Cardiac muscle cell (in vitro differentiated cells and primary cell): Measurements from ENCODE around the gene FHIT. TPM values are rescaled to one million over a fixed set of nuclear protein-coding genes. Genes with fewer than 3 reads are reported as not detected.

ENCODE experiments used
- DNase-seq, 2 donors: peaks; one replicate each; pipeline versions ENCODE4 v3.0.0 to v3.0.0-alpha.2; 2010 to 2017; ENCODE audit warnings: low read depth in 1 of 2, low spot score in 1 of 2
- H3K27ac ChIP-seq: fragments of 200-600 bp; sonication (generic); 2 replicates; pipeline ENCODE4 v1.5.1; 2016
- H3K27me3 ChIP-seq: fragments of 200-600 bp; sonication (generic); 2 replicates; pipeline ENCODE4 v1.6.0; 2016; ENCODE audit warnings: control low read depth
- H3K36me3 ChIP-seq: fragments of 200-600 bp; sonication (generic); 2 replicates; pipeline ENCODE4 v1.5.1; 2016; ENCODE audit warnings: control low read depth
- H3K4me1 ChIP-seq: fragments of 200-600 bp; sonication (generic); 2 replicates; pipeline ENCODE4 v1.8.1; 2017; ENCODE audit warnings: low read depth, mild to moderate bottlenecking, mixed run types
- H3K4me3 ChIP-seq: fragments of 200-600 bp; sonication (generic); 2 replicates; pipeline ENCODE4 v1.5.1; 2016; ENCODE audit warnings: mild to moderate bottlenecking
- H3K9me3 ChIP-seq: fragments of 200-600 bp; sonication (generic); 2 replicates; pipeline ENCODE4 v1.5.1; 2017; ENCODE audit warnings: low read depth, mild to moderate bottlenecking, control low read depth
- polyA plus RNA-seq: library from polyadenylated mRNA; unstranded; fragments of >200 nt; fragmentation: Nextera tagmentation; extraction: Ambion mirVana; gene quantifications from 2 replicates; pipeline ENCODE4 v1.2.1, GENCODE V29; 2016
- total RNA-seq: library from RNA; depleted of rRNA; stranded (reverse); fragments of >200 nt; gene quantifications from 2 replicates; pipeline ENCODE4 v1.2.3, GENCODE V29; 2016
- TF ChIP-seq, protein P1 (sequence below): IDR thresholded peaks from 2 replicates; pipeline ENCODE4 v1.5.1; 2012; ENCODE audit warnings: low read depth, mild to moderate bottlenecking, low read length

FHIT gene
- total and polyA plus RNA-seq, 2 experiments from 2014 or later, result 6.9 to 12.5 TPM

DNA sequence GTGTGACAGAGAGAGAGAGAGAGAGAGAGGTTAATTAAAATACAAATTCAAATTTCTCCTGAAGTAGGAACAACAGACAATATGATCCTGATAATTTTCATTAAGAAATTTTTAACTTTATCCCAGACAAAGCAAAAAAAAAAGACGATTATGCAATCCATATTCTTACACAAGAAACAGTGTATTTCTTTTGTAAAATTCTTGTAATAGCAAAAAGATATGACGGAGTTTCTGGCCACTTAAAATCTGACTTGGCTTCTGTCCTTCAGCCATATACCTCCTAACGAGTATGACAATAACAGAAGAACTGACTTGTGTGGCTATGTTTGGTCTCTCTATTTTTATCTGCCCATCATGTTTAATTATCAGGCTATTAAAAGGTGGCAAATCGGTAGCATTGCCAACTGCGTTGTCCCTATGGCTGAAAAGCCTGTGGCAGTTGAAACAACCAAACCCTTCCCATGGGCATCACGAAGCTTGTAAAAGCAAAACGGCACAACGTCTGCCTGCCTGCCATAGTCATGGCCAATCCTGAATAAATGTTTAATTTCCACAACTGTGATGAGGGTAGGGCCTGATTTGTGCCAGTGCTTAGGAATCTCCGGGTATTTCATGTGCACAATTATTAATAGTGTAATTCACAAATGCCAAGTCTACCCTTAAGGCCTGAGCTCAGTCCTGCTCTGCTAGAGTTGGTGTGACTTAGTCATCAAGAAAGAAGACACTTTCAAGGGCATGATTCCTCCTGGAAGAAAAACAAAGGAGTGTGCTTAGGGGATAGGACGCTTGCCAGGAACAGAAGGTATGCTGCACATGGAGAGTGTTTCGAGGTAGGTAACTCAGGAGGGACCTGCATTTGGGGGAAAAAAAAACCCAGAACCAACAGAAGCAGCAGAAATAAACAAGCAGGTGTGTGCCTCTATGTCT, 1090.2 kb downstream of the FHIT start:
- Histone ChIP-seq H3K4me3 (no peak overlapping the region), H3K4me1 (no peaks in the 10 kb centered on the region), H3K36me3 (no peaks in the 10 kb centered on the region), H3K9me3 (no peaks in the 10 kb centered on the region), H3K27ac (no peak overlapping the region), H3K27me3 (no peaks in the 10 kb centered on the region)
- TF ChIP-seq, protein P1, sequence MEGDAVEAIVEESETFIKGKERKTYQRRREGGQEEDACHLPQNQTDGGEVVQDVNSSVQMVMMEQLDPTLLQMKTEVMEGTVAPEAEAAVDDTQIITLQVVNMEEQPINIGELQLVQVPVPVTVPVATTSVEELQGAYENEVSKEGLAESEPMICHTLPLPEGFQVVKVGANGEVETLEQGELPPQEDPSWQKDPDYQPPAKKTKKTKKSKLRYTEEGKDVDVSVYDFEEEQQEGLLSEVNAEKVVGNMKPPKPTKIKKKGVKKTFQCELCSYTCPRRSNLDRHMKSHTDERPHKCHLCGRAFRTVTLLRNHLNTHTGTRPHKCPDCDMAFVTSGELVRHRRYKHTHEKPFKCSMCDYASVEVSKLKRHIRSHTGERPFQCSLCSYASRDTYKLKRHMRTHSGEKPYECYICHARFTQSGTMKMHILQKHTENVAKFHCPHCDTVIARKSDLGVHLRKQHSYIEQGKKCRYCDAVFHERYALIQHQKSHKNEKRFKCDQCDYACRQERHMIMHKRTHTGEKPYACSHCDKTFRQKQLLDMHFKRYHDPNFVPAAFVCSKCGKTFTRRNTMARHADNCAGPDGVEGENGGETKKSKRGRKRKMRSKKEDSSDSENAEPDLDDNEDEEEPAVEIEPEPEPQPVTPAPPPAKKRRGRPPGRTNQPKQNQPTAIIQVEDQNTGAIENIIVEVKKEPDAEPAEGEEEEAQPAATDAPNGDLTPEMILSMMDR, result no peak
- peak in 1 of 2 donors; percentile 14 for DNase-seq

DNA sequence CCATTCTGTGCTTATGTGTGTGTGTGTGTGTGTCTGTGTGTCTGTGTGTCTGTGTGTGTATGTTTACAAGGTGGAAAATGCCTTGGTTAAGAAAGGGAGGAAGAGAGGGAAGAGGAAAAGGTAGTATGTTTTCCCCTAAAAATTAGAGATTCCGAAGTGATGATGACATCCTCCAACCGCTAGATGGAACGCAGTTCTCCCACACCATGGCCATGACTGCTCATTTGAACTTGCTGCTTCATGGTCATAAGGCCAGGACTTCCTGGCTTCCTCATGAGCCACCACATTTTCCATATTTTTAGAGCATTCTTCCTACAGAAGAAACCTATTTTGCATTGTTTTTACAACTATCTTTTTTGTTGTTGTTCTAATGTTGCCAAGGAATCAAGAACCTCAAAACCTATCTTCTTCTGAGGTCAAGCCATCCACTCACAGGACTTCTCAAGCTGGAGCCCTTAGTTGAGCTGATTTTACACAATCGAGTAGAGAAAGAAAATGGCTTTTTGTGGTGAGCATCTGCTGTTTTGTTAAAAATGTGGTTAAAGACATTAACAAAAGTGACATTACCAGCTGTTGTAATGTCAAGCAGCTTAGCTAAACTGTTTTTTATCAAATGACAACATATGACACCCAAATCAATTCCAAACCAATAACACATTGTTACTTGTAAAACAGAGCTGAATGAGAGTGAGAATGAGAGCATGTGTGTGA, 1091.0 kb downstream of the FHIT start:
- H3K4me1 ChIP-seq, result no peaks in the 10 kb centered on the region
- H3K27ac ChIP-seq, result no peak overlapping the region
- H3K9me3 ChIP-seq, result no peaks in the 10 kb centered on the region
- TF ChIP-seq, protein P1, result no peak
- no peaks in the 10 kb centered on the region for H3K36me3 ChIP-seq
- H3K27me3 ChIP-seq, result no peaks in the 10 kb centered on the region
- DNase-seq, result no peak
- H3K4me3 ChIP-seq, result no peak overlapping the region

DNA sequence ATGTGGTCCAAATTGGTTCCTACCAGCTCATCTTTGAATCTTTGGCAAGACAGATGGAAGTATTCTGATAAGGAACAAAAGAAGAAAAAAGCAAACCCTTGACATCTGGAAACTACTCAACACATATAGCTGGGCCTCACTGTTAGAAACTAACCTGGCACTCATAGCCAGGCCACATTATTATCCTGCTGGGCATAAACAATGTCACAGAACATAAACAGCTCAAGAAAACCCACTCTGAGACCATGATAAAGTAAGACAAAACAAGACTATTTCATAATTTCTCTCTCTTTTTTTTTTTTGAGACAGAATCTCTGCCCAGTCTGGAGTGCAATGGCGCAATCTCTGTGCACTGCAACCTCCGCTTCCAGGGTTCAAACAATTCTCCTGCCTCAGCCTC, 1093.2 kb downstream of the FHIT start:
- Histone ChIP-seq H3K27me3 (no peaks in the 10 kb centered on the region), H3K27ac (no peak overlapping the region), H3K4me1 (no peaks in the 10 kb centered on the region), H3K9me3 (no peaks in the 10 kb centered on the region), H3K36me3 (no peaks in the 10 kb centered on the region), H3K4me3 (no peak overlapping the region)
- TF ChIP-seq, protein P1, result no peak
- DNase-seq, result no peak

DNA sequence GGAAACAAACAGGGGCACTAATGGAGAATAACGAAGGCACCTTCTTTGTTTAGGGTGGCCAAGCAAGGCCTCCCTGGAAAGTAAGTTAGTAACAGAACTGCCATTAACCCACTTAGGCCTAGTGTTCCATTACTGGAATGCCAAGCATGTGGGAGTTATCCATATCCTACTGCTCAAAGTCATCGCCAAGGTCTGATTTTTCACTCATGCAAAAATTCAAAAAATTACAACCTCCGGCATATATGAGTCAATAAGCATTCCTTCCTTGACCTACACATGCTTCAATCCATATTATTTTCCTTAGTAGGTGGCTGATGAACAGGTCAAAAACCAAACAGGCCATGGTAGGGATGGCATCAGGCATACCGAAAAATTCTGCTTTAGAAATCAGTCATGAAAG, 1097.2 kb downstream of the FHIT start:
- H3K36me3 ChIP-seq, result no peaks in the 10 kb centered on the region
- H3K4me3 ChIP-seq, result no peak overlapping the region
- no peak for DNase-seq
- TF ChIP-seq, protein P1, result no peak
- no peaks in the 10 kb centered on the region for H3K27me3 ChIP-seq
- H3K27ac ChIP-seq, result no peak overlapping the region
- no peaks in the 10 kb centered on the region for H3K9me3 ChIP-seq
- no peaks in the 10 kb centered on the region for H3K4me1 ChIP-seq

DNA sequence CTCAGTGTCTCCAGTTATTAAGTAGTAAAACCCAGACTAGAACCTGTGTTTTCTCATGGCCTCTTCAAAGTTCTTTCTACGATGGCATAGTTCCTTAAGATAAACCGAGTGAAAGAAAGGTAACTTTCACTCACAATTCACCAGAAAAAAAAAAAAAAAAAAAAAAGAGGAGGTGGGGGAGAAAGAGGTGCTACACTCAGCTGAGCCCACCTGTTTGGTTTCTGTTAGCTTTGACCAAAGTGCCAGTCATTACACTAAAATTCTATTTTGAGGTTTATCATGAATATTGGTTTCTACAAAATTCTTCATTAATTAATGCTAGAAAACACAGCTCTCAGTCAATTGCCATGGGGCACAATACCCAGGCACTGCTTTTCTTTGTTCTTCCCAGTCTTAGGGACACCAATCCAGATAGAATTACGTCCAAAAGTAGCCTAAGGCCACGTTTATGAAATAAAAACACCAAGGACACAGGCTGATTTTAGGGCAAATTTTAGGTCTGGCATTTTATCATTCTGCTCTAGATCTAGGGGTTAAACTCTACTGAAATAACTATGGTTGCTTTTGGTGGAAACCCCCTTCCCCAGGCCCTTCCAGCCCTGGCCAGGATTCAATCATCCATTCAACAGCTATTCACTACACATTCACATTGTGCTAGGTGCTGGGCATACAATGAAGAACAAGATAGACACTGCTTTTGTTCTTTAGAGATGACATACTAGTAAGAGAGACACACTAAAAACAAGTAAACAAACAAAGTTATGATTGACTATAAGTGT, 1097.8 kb downstream of the FHIT start:
- H3K4me3 ChIP-seq, result no peak overlapping the region
- no peaks in the 10 kb centered on the region for H3K27me3 ChIP-seq
- H3K9me3 ChIP-seq, result no peaks in the 10 kb centered on the region
- no peaks in the 10 kb centered on the region for H3K4me1 ChIP-seq
- no peak overlapping the region for H3K27ac ChIP-seq
- DNase-seq, result no peak
- H3K36me3 ChIP-seq, result no peaks in the 10 kb centered on the region
- TF ChIP-seq, protein P1, result no peak
